ENCODE data around the gene PCGF1.
A peak's percentile ranks its signal among the peaks of the same experiment; 100 is the strongest.
"Not testable (repeated sequence)": the region's sequence is repeated elsewhere in the genome, so short reads cannot be mapped to it uniquely, and the experiment has no call there.

Gene PCGF1

GRCh38 chr2:74462054-74462785 is 45.3 kb downstream of the PCGF1 start:
- no peaks in the 10 kb centered on the region for H3K9me3 Mint-ChIP-seq
- H3K27ac Mint-ChIP-seq, result peak overlapping the region; percentile 73
- H3K4me1 Mint-ChIP-seq (ENCODE audit: low read depth), result peaks cover 38% of the 10 kb centered on the region
- peaks cover 64% of the 10 kb centered on the region for H3K36me3 Mint-ChIP-seq (ENCODE audit: low read depth)
- H3K27me3 Mint-ChIP-seq, result no peaks in the 10 kb centered on the region
- DNase-seq, result no peak
- H3K4me3 Mint-ChIP-seq, result no peak overlapping the region

DNA sequence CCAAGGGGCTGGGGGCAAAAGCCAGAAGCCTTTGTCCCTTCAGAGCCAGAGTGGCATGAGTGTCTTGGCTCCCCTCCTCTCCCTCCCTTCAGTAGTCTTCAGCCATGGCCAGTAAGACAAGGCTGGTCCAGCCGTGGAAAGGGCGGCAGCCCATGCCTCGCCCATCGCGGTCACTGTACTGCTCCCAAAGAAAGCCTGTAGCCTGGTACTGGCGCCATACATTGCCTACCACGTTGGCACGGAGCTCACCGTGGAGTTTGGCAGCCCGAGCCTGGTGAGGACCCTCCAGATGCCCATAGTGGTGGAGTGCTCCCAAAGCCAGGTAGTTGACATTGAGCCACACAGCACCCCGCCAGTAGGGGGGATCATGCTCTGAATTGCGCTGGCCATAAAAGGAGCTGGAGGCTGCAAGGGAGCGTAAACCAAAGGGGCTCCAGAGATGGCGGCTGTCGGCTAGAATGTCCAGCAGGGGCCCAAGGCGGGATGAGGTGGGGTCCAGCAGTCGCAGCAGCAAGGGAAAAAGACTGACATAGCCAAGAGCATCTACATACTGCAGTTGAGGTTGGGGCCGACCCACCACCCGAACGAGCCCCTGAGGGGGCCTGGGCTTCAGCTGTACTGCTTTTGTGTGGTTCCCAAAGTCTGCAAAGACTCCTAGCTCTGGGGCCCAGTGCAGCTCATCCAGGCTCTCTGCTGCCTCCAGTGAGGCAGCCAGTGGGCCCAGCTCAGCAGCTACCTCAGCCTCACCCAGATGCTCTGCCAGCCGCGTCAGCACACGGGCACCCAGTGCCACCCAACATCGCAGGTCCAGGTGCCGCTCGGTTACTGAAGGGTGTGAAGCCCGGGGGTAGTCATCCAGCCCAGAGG is 46.1 kb downstream of the PCGF1 start:
- Mint-ChIP-seq H3K36me3 (ENCODE audit: low read depth) (peaks cover 72% of the 10 kb centered on the region), H3K27me3 (no peaks in the 10 kb centered on the region), H3K27ac (peak overlapping the region; percentile 52), H3K4me1 (ENCODE audit: low read depth) (peaks cover 45% of the 10 kb centered on the region), H3K4me3 (no peak overlapping the region), H3K9me3 (no peaks in the 10 kb centered on the region)
- DNase-seq, result no peak

DNA sequence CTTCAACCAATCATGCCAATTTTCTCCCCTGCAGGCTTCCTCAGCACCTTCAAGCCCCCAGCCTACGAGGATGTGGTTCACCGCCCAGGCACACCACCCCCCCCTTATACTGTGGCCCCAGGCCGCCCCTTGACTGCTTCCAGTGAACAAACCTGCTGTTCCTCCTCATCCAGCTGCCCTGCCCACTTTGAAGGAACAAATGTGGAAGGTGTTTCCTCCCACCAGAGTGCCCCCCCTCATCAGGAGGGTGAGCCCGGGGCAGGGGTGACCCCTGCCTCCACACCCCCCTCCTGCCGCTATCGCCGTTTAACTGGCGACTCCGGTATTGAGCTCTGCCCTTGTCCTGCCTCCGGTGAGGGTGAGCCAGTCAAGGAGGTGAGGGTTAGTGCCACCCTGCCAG is 47.3 kb downstream of the PCGF1 start:
- H3K4me3 Mint-ChIP-seq, DNase-seq, H3K27me3 Mint-ChIP-seq, H3K9me3 Mint-ChIP-seq: not testable (repeated sequence)
- Mint-ChIP-seq H3K27ac (peak overlapping the region; percentile 97), H3K36me3 (ENCODE audit: low read depth) (peaks cover 75% of the 10 kb centered on the region), H3K4me1 (ENCODE audit: low read depth) (peaks cover 54% of the 10 kb centered on the region)

GRCh38 chr2:74459503-74460118 is 47.9 kb downstream of the PCGF1 start:
- DNase-seq, result not testable (repeated sequence)

DNA sequence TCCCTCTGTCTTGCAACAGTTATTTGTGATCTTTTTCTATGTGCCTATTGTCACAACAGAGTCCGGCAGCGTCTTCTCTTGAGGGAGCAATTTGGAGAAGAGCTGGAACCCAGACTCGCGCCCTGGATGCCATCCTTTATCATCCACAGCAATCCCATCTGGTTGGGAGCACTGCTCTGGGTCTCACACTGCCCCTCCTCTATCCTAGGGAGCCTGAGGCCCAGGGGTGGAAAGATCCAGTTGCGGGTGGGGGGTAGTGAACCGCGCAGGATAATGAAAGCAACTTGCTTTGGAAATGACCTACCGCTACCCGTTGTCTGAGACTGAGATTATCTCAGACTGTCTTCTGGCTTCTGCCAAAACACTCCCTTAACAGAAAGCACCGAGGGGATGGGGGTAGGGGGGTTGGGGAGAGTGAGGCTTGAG is 48.5 kb downstream of the PCGF1 start:
- no peak for DNase-seq
- Mint-ChIP-seq H3K9me3 (no peaks in the 10 kb centered on the region), H3K27me3 (no peaks in the 10 kb centered on the region), H3K36me3 (ENCODE audit: low read depth) (peaks cover 70% of the 10 kb centered on the region), H3K4me3 (peak overlapping the region; percentile 92), H3K4me1 (ENCODE audit: low read depth) (peaks cover 59% of the 10 kb centered on the region), H3K27ac (peak overlapping the region; percentile 97)

More at GRCh38 chr2:74459503-74460118, 47.9 kb downstream of the PCGF1 start:
- H3K36me3 Mint-ChIP-seq (ENCODE audit: low read depth), result peaks cover 76% of the 10 kb centered on the region
- peaks cover 58% of the 10 kb centered on the region for H3K4me1 Mint-ChIP-seq (ENCODE audit: low read depth)
- not testable (repeated sequence) for H3K27me3 Mint-ChIP-seq, H3K9me3 Mint-ChIP-seq
- H3K4me3 Mint-ChIP-seq, result peak overlapping the region; percentile 92
- H3K27ac Mint-ChIP-seq, result peak overlapping the region; percentile 97

- Mint-ChIP-seq H3K4me3 (peak within 1 kb of the TSS; percentile 92), H3K9me3 (no peaks in the 10 kb centered on the region), H3K27me3 (no peaks in the 10 kb centered on the region), H3K4me1 (ENCODE audit: low read depth) (peaks cover 56% of the 10 kb centered on the region), H3K27ac (peak within 1 kb of the TSS; percentile 97), H3K36me3 (ENCODE audit: low read depth) (peaks cover 67% of the 10 kb centered on the region)
- DNase-seq, result peak; percentile 96
Measured at GRCh38 chr2:74458132-74458937, 49.2 kb downstream of the PCGF1 start, which contains the start of gene WBP1. Gene WBP1 (plus strand): TSS chr2:74458438. CDS start chr2:74458603, 165 bp downstream.

GRCh38 chr2:74457549-74458131 is 49.9 kb downstream of the PCGF1 start:
- H3K9me3 Mint-ChIP-seq, result no peaks in the 10 kb centered on the region
- H3K27ac Mint-ChIP-seq, result peak overlapping the region; percentile 97
- no peaks in the 10 kb centered on the region for H3K27me3 Mint-ChIP-seq
- DNase-seq, result peak; percentile 89
- peak overlapping the region; percentile 92 for H3K4me3 Mint-ChIP-seq
- peaks cover 56% of the 10 kb centered on the region for H3K4me1 Mint-ChIP-seq (ENCODE audit: low read depth)
- peaks cover 60% of the 10 kb centered on the region for H3K36me3 Mint-ChIP-seq (ENCODE audit: low read depth)

DNA sequence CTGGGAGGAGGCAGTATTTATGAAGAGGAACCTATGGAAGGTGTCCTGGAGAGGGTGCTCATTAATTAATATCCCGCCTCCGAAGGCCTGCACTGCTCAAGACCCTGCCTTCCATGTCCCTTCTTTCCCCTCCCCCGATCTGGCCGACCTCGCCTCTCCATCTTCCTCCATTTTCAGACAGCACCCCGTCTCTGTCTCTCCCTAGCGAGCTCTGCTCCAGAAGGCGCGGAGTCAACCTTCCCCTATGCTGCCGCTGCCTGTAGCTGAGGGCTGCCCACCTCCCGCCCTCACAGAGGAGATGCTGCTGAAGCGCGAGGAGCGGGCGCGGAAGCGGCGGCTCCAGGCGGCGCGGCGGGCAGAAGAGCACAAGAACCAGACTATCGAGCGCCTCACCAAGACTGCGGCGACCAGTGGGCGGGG is 50.4 kb downstream of the PCGF1 start:
- no peaks in the 10 kb centered on the region for H3K27me3 Mint-ChIP-seq
- no peaks in the 10 kb centered on the region for H3K9me3 Mint-ChIP-seq
- peaks cover 55% of the 10 kb centered on the region for H3K36me3 Mint-ChIP-seq (ENCODE audit: low read depth)
- peak overlapping the region; percentile 92 for H3K4me3 Mint-ChIP-seq
- peaks cover 60% of the 10 kb centered on the region for H3K4me1 Mint-ChIP-seq (ENCODE audit: low read depth)
- DNase-seq, result no peak
- H3K27ac Mint-ChIP-seq, result peak overlapping the region; percentile 97

All from activated T-cell treated with anti-CD3 and anti-CD28 coated beads, Interleukin-2, amount 50 U/mL, for 24 hours (primary cell).